Activated B cell treated with CpG ODN at 0.5 μM for 24 hours (primary cell): ENCODE results near the gene CMPK1. TPM values are rescaled to one million over a fixed set of nuclear protein-coding genes. Genes with fewer than 3 reads are reported as not detected.

Experiments used
- ATAC-seq: fragments of 200-7000 bp; cut with Tn5 transposase; one replicate; pipeline ENCODE4 v1.10.0; 2021; ENCODE audit warnings: low read depth, mild to moderate bottlenecking, moderate library complexity
- CTCF ChIA-PET: fragments of 350-600 bp; sonication (Branson Sonifier 250); formaldehyde crosslinking; loops from one replicate; lab custom pipeline; 2021; ENCODE audit warnings: antibody characterized with exemption; lab: Charles Lee
- POLR2A ChIA-PET: fragments of 350-600 bp; sonication (Branson Sonifier 250); formaldehyde crosslinking; loops from one replicate; lab custom pipeline; 2021; ENCODE audit warnings: antibody characterized with exemption; lab: Charles Lee
- DNase-seq: peaks from one replicate; pipeline ENCODE4 v3.0.0; 2022
- H3K27ac Mint-ChIP-seq: one replicate; pipeline ENCODE4 v1.8.0; 2020; ENCODE audit warnings: mixed read lengths
- H3K27me3 Mint-ChIP-seq: one replicate; pipeline ENCODE4 v1.8.0; 2021; ENCODE audit warnings: mixed read lengths
- H3K36me3 Mint-ChIP-seq: one replicate; pipeline ENCODE4 v1.8.0; 2021; ENCODE audit warnings: low read depth, mixed read lengths
- H3K4me1 Mint-ChIP-seq: one replicate; pipeline ENCODE4 v1.8.0; 2021; ENCODE audit warnings: mixed read lengths
- H3K4me3 Mint-ChIP-seq: one replicate; pipeline ENCODE4 v1.8.0; 2020; ENCODE audit warnings: mild to moderate bottlenecking, mixed read lengths
- H3K9me3 Mint-ChIP-seq: one replicate; pipeline ENCODE4 v1.8.0; 2020; ENCODE audit warnings: mixed read lengths
- CTCF ChIP-seq: fragments of 200-600 bp; IDR thresholded peaks from one replicate; pipeline ENCODE4 v1.8.0; 2022; ENCODE audit warnings: antibody characterized with exemption, mild to moderate bottlenecking
- intact Hi-C: fragments of 100-400 bp; cut with micrococcal nuclease; formaldehyde crosslinking; loops from one replicate; pipeline ENCODE4 v1.15.1; 2024
- total RNA-seq: library from RNA; stranded (reverse); gene quantifications from 2 replicates; pipeline ENCODE4 v1.2.3, GENCODE V29; 2022

Gene CMPK1
- total RNA-seq, 1 donor from 2014 or later, result 97.1 TPM

- TF ChIP-seq CTCF, result no peak
- intact Hi-C loops, result no loop called here
- no peak for DNase-seq
- peak; percentile 42 for ATAC-seq
- peaks cover 28% of the 10 kb centered on the region for H3K27me3 Mint-ChIP-seq
- no peaks in the 10 kb centered on the region for H3K9me3 Mint-ChIP-seq
- ChIA-PET POLR2A (no interaction called here), CTCF (no interaction called here)
- peaks cover 4% of the 10 kb centered on the region for H3K4me1 Mint-ChIP-seq
- no peak overlapping the region for H3K27ac Mint-ChIP-seq
- H3K36me3 Mint-ChIP-seq, result no peaks in the 10 kb centered on the region
- H3K4me3 Mint-ChIP-seq, result no peak overlapping the region
These were observed 65.7 kb downstream of the CMPK1 start for GRCh38 chr1:47399138-47399845.

GRCh38 chr1:47399846-47400155, 66.2 kb downstream of the CMPK1 start:
- Mint-ChIP-seq H3K27me3 (peaks cover 25% of the 10 kb centered on the region), H3K9me3 (no peaks in the 10 kb centered on the region), H3K4me3 (no peak overlapping the region), H3K36me3 (no peaks in the 10 kb centered on the region), H3K27ac (no peak overlapping the region), H3K4me1 (peaks cover 4% of the 10 kb centered on the region)
- intact Hi-C loops, result no loop called here
- POLR2A ChIA-PET, result no interaction called here
- no peak for TF ChIP-seq CTCF
- ATAC-seq (no peak), DNase-seq (no peak)
- CTCF ChIA-PET, result no interaction called here

GRCh38 chr1:47401761-47402160, 68.2 kb downstream of the CMPK1 start:
- peaks cover 29% of the 10 kb centered on the region for H3K27me3 Mint-ChIP-seq
- ChIA-PET CTCF (interaction anchor here (1.4 kb wide), 1 partner anchor 36 kb away, joined by 3 read pairs; the partner anchor contains the start of gene FOXD2), POLR2A (no interaction called here)
- H3K9me3 Mint-ChIP-seq, result no peaks in the 10 kb centered on the region
- peaks cover 4% of the 10 kb centered on the region for H3K4me1 Mint-ChIP-seq
- H3K36me3 Mint-ChIP-seq, result no peaks in the 10 kb centered on the region
- ATAC-seq (no peak), DNase-seq (no peak)
- TF ChIP-seq CTCF, result no peak
- intact Hi-C loops, result no loop called here
- H3K4me3 Mint-ChIP-seq, result no peak overlapping the region
- no peak overlapping the region for H3K27ac Mint-ChIP-seq

GRCh38 chr1:47402591-47402990, 69.0 kb downstream of the CMPK1 start:
- ATAC-seq, result no peak
- no peak overlapping the region for H3K27ac Mint-ChIP-seq
- no peak for TF ChIP-seq CTCF
- H3K4me1 Mint-ChIP-seq, result peaks cover 4% of the 10 kb centered on the region
- H3K9me3 Mint-ChIP-seq, result no peaks in the 10 kb centered on the region
- ChIA-PET POLR2A (no interaction called here), CTCF (interaction anchor here (1.4 kb wide), 1 partner anchor 35 kb away, joined by 3 read pairs; the partner anchor contains the start of gene FOXD2)
- DNase-seq, result no peak
- intact Hi-C loops, result no loop called here
- H3K36me3 Mint-ChIP-seq, result no peaks in the 10 kb centered on the region
- no peak overlapping the region for H3K4me3 Mint-ChIP-seq
- H3K27me3 Mint-ChIP-seq, result peaks cover 24% of the 10 kb centered on the region

GRCh38 chr1:47403321-47403910, 69.8 kb downstream of the CMPK1 start:
- POLR2A ChIA-PET, result no interaction called here
- CTCF ChIA-PET, result no interaction called here
- no peak for DNase-seq
- peaks cover 24% of the 10 kb centered on the region for H3K27me3 Mint-ChIP-seq
- ATAC-seq, result no peak
- TF ChIP-seq CTCF, result no peak
- no peaks in the 10 kb centered on the region for H3K9me3 Mint-ChIP-seq
- H3K4me3 Mint-ChIP-seq, result no peak overlapping the region
- intact Hi-C loops, result no loop called here
- H3K27ac Mint-ChIP-seq, result no peak overlapping the region
- H3K4me1 Mint-ChIP-seq, result peaks cover 4% of the 10 kb centered on the region
- H3K36me3 Mint-ChIP-seq, result no peaks in the 10 kb centered on the region
